AG04449 (cell line): ENCODE measurements around the gene PHLPP2.

ENCODE experiments used
- CTCF ChIA-PET: fragments of 350-600 bp; formaldehyde crosslinking; extraction: SDS; loops from one replicate; lab custom pipeline; 2021; ENCODE audit warnings: antibody characterized with exemption; lab: Yijun Ruan, JAX
- POLR2A ChIA-PET: fragments of 400-600, 350-600 bp; formaldehyde crosslinking; extraction: SDS; loops from one replicate; lab custom pipeline; 2020; ENCODE audit warnings: antibody characterized with exemption, inconsistent platforms; lab: Yijun Ruan, JAX
- DNase-seq: peaks from one replicate; pipeline ENCODE4 v3.0.0-alpha.2; 2010; ENCODE audit warnings: low read depth, low spot score
- H3K4me3 ChIP-seq: 2 replicates; pipeline ENCODE4 v1.5.1; 2011; ENCODE audit warnings: low read depth, mild to moderate bottlenecking, control low read depth, low read length
- CTCF ChIP-seq: IDR thresholded peaks from one replicate; pipeline ENCODE4 v1.5.1; 2011; ENCODE audit warnings: mild to moderate bottlenecking, moderate library complexity, low read length, control low read depth, inconsistent platforms; ENCODE audit not compliant: insufficient read depth; ENCODE audit errors: missing control alignments

PHLPP2 gene

DNA sequence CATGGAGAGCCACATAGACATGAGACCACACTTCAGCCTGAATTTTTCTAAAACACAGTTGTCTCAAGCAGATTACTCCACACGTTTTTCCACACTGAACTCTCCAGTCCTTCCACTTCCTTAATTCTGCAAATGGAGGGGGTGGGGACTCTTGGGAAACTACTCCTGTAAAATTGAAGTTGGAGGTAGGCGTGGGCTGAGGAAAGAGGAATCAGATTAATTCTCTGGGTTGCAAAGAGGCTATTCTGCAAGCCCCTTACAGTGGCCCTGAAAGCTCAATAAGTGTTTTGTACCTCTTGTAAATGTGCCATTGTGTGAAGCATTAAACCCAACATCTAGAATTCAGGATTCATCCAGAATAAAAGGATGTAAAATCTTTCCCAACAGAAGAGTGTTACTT is 88.9 kb downstream of the PHLPP2 start:
- no peak overlapping the region for H3K4me3 ChIP-seq
- ChIA-PET POLR2A (no interaction called here), CTCF (no interaction called here)
- no peak for TF ChIP-seq CTCF
- no peak for DNase-seq

GRCh38 chr16:71631776-71632175 is 92.7 kb downstream of the PHLPP2 start:
- no peak for DNase-seq
- ChIA-PET CTCF (interaction anchor here (1.2 kb wide), 2 partner anchors 13 to 21 kb away, joined by 3 read pairs; no protein-coding TSS in a partner anchor), POLR2A (no interaction called here)
- no peak overlapping the region for H3K4me3 ChIP-seq
- TF ChIP-seq CTCF = no peak

DNA sequence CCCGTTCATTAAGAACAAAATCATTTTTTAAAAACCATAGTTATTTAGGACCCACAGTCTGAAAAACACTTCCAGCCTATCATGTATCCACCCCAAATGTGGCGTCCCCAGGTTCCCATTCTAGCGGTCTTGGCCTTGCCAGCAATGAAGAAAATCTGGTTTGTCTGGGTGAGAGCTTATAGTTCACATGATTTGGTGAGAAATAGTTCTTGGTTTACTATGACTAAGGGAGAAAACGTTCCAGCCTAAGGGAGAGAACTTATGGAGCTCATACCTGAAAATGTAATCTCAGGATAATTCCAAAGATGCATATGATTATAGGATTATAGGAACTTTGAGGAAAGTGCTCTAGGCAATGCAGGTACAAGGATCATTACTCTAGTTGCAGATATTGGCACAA is 93.7 kb downstream of the PHLPP2 start:
- TF ChIP-seq CTCF = no peak
- POLR2A ChIA-PET = no interaction called here
- CTCF ChIA-PET = interaction anchor here (0.6 to 4.2 kb wide), 2 partner anchors 13 to 20 kb away, joined by 3 to 18 read pairs; no protein-coding TSS in a partner anchor
- no peak overlapping the region for H3K4me3 ChIP-seq
- no peak for DNase-seq

DNA sequence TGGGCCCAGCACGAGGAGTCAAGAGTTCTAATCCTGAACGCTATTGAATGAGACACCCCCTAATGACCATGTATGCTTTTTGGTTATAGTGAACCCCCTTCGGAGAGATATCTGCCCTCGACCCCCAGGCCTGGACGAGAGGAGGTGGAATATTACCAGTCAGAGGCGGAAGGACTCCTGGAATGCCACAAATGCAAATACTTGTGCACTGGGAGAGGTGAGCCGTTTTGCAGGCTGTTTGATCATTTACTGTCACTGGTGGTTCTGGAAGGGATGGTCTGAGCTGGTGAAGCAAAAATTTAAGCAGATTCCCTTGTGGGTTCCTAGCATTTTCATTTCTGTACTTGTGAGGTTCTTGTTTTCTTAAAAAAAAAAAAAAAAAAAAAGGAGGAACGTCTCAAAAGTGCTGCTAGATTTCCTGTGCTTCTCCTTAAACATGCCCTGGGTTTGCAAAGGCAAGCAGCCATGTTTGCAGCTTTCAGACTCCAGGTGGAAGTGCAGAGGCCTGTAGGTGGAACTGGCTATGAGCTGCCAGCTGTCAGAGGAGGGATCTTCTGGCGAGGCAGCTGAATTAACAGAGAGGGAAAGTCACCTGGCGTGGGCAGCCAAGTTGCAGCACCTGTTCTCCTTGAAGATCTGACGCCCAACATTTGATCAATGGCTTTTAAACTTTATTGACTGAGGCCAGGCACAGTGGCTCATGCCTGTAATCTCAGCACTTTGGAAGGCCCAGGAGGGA is 95.1 kb downstream of the PHLPP2 start:
- POLR2A ChIA-PET = no interaction called here
- CTCF ChIA-PET = interaction anchor here (4.2 kb wide), 1 partner anchor 19 kb away, joined by 18 read pairs; no protein-coding TSS in a partner anchor
- DNase-seq = no peak
- TF ChIP-seq CTCF = no peak
- H3K4me3 ChIP-seq = no peak overlapping the region

- ChIA-PET CTCF (interaction anchor here (4.2 kb wide), 1 partner anchor 18 kb away, joined by 18 read pairs; no protein-coding TSS in a partner anchor), POLR2A (no interaction called here)
- no peak overlapping the region for H3K4me3 ChIP-seq
- no peak for TF ChIP-seq CTCF
- no peak for DNase-seq
Observed at GRCh38 chr16:71628810-71629209, 95.7 kb downstream of the PHLPP2 start.

GRCh38 chr16:71627731-71628181 is 96.7 kb downstream of the PHLPP2 start:
- POLR2A ChIA-PET = no interaction called here
- no peak for DNase-seq
- H3K4me3 ChIP-seq = no peak overlapping the region
- no peak for TF ChIP-seq CTCF
- CTCF ChIA-PET = interaction anchor here (4.2 kb wide), 1 partner anchor 17 kb away, joined by 18 read pairs; no protein-coding TSS in a partner anchor
